Activated naive CD4-positive, alpha-beta T cell treated with anti-CD3 and anti-CD28 coated beads, Interleukin-2, amount 10 ng/mL, durations not matched to agents 7 days and 5 days (primary cell): ENCODE results near the gene FXYD2.

Experiments
- CTCF ChIA-PET: fragments of 350-600 bp; sonication (Branson Sonifier 250); formaldehyde crosslinking; loops from one replicate; lab custom pipeline; 2021; ENCODE audit warnings: antibody characterized with exemption; lab: Charles Lee
- DNase-seq: peaks from one replicate; pipeline ENCODE4 v3.0.0-alpha.2; 2020
- H3K27ac Mint-ChIP-seq: one replicate; pipeline ENCODE4 v1.8.0; 2021; ENCODE audit warnings: mild to moderate bottlenecking, moderate library complexity, mixed read lengths
- H3K27me3 Mint-ChIP-seq: one replicate; pipeline ENCODE4 v1.8.0; 2021; ENCODE audit warnings: mild to moderate bottlenecking, mixed read lengths
- H3K36me3 Mint-ChIP-seq: one replicate; pipeline ENCODE4 v1.8.0; 2021; ENCODE audit warnings: mixed read lengths
- H3K4me1 Mint-ChIP-seq: one replicate; pipeline ENCODE4 v1.8.0; 2021; ENCODE audit warnings: mixed read lengths
- H3K4me3 Mint-ChIP-seq: one replicate; pipeline ENCODE4 v1.8.0; 2021; ENCODE audit warnings: mild to moderate bottlenecking, moderate library complexity, mixed read lengths
- H3K9me3 Mint-ChIP-seq: one replicate; pipeline ENCODE4 v1.8.0; 2021; ENCODE audit warnings: mixed read lengths

The FXYD2 gene

GRCh38 chr11:117863383-117863782, 38.8 kb upstream of the FXYD2 start:
- H3K27ac Mint-ChIP-seq = no peak overlapping the region
- H3K36me3 Mint-ChIP-seq = no peaks in the 10 kb centered on the region
- CTCF ChIA-PET = interaction anchor here (1.0 kb wide), 1 partner anchor 88 kb away, joined by 3 read pairs; no protein-coding TSS in a partner anchor
- H3K4me1 Mint-ChIP-seq = peaks cover 2% of the 10 kb centered on the region
- H3K4me3 Mint-ChIP-seq = no peak overlapping the region
- no peak for DNase-seq
- peaks cover 27% of the 10 kb centered on the region for H3K27me3 Mint-ChIP-seq
- no peaks in the 10 kb centered on the region for H3K9me3 Mint-ChIP-seq

- no peak for DNase-seq
- no peaks in the 10 kb centered on the region for H3K9me3 Mint-ChIP-seq
- H3K27me3 Mint-ChIP-seq = peaks cover 27% of the 10 kb centered on the region
- no peak overlapping the region for H3K27ac Mint-ChIP-seq
- CTCF ChIA-PET = interaction anchor here (1.5 to 3.3 kb wide), 2 partner anchors 84 to 191 kb away, joined by 3 to 12 read pairs; no protein-coding TSS in a partner anchor
- H3K4me3 Mint-ChIP-seq = no peak overlapping the region
- H3K36me3 Mint-ChIP-seq = no peaks in the 10 kb centered on the region
- peaks cover 2% of the 10 kb centered on the region for H3K4me1 Mint-ChIP-seq
Measured at GRCh38 chr11:117862753-117863152, 38.2 kb upstream of the FXYD2 start.

- Mint-ChIP-seq H3K36me3 (no peaks in the 10 kb centered on the region), H3K4me3 (no peak overlapping the region), H3K27me3 (peaks cover 29% of the 10 kb centered on the region), H3K9me3 (no peaks in the 10 kb centered on the region), H3K4me1 (peaks cover 2% of the 10 kb centered on the region), H3K27ac (no peak overlapping the region)
- no peak for DNase-seq
- CTCF ChIA-PET = interaction anchor here (1.5 to 3.3 kb wide), 2 partner anchors 85 to 191 kb away, joined by 3 to 12 read pairs; no protein-coding TSS in a partner anchor
Measured at GRCh38 chr11:117862019-117862725, 37.6 kb upstream of the FXYD2 start.

GRCh38 chr11:117861151-117862018, 36.8 kb upstream of the FXYD2 start:
- no peaks in the 10 kb centered on the region for H3K36me3 Mint-ChIP-seq
- no peak overlapping the region for H3K4me3 Mint-ChIP-seq
- H3K27me3 Mint-ChIP-seq = peaks cover 31% of the 10 kb centered on the region
- H3K4me1 Mint-ChIP-seq = peaks cover 2% of the 10 kb centered on the region
- no peaks in the 10 kb centered on the region for H3K9me3 Mint-ChIP-seq
- CTCF ChIA-PET = interaction anchor here (1.0 to 3.3 kb wide), 4 partner anchors 54 to 192 kb away, joined by 3 to 12 read pairs (median 4); no protein-coding TSS in a partner anchor
- H3K27ac Mint-ChIP-seq = no peak overlapping the region
- no peak for DNase-seq

- Mint-ChIP-seq H3K9me3 (no peaks in the 10 kb centered on the region), H3K36me3 (no peaks in the 10 kb centered on the region), H3K4me3 (no peak overlapping the region), H3K4me1 (peaks cover 2% of the 10 kb centered on the region), H3K27ac (no peak overlapping the region), H3K27me3 (peaks cover 41% of the 10 kb centered on the region)
- CTCF ChIA-PET = interaction anchor here (1.0 to 3.3 kb wide), 3 partner anchors 53 to 193 kb away, joined by 3 to 12 read pairs (median 4); no protein-coding TSS in a partner anchor
- DNase-seq = no peak
Measured at GRCh38 chr11:117860139-117860538, 35.6 kb upstream of the FXYD2 start.

- Mint-ChIP-seq H3K36me3 (no peaks in the 10 kb centered on the region), H3K9me3 (no peaks in the 10 kb centered on the region), H3K27ac (no peak overlapping the region), H3K4me1 (peaks cover 2% of the 10 kb centered on the region), H3K4me3 (no peak overlapping the region), H3K27me3 (peaks cover 43% of the 10 kb centered on the region)
- no peak for DNase-seq
- CTCF ChIA-PET = interaction anchor here (3.3 kb wide), 1 partner anchor 87 kb away, joined by 12 read pairs; no protein-coding TSS in a partner anchor
Measured at GRCh38 chr11:117859488-117860112, 35.1 kb upstream of the FXYD2 start.

GRCh38 chr11:117859061-117859460, 34.5 kb upstream of the FXYD2 start:
- DNase-seq = no peak
- no peaks in the 10 kb centered on the region for H3K36me3 Mint-ChIP-seq
- peaks cover 2% of the 10 kb centered on the region for H3K4me1 Mint-ChIP-seq
- no peak overlapping the region for H3K27ac Mint-ChIP-seq
- no peak overlapping the region for H3K4me3 Mint-ChIP-seq
- CTCF ChIA-PET = no interaction called here
- peaks cover 48% of the 10 kb centered on the region for H3K27me3 Mint-ChIP-seq
- no peaks in the 10 kb centered on the region for H3K9me3 Mint-ChIP-seq

- Mint-ChIP-seq H3K36me3 (no peaks in the 10 kb centered on the region), H3K4me3 (no peak overlapping the region), H3K9me3 (peaks cover 2% of the 10 kb centered on the region), H3K4me1 (peaks cover 2% of the 10 kb centered on the region), H3K27ac (no peak overlapping the region), H3K27me3 (peaks cover 55% of the 10 kb centered on the region)
- CTCF ChIA-PET = no interaction called here
- DNase-seq = peak; percentile 12
Measured at GRCh38 chr11:117857734-117858414, 33.3 kb upstream of the FXYD2 start.

GRCh38 chr11:117855912-117856651, 31.5 kb upstream of the FXYD2 start:
- no peaks in the 10 kb centered on the region for H3K4me1 Mint-ChIP-seq
- peaks cover 59% of the 10 kb centered on the region for H3K27me3 Mint-ChIP-seq
- no peak overlapping the region for H3K27ac Mint-ChIP-seq
- H3K36me3 Mint-ChIP-seq = no peaks in the 10 kb centered on the region
- no peak overlapping the region for H3K4me3 Mint-ChIP-seq
- CTCF ChIA-PET = no interaction called here
- H3K9me3 Mint-ChIP-seq = peaks cover 2% of the 10 kb centered on the region
- no peak for DNase-seq

GRCh38 chr11:117855186-117855845, 30.8 kb upstream of the FXYD2 start:
- Mint-ChIP-seq H3K4me1 (no peaks in the 10 kb centered on the region), H3K27me3 (peaks cover 61% of the 10 kb centered on the region), H3K9me3 (peaks cover 2% of the 10 kb centered on the region), H3K27ac (no peak overlapping the region), H3K4me3 (no peak overlapping the region), H3K36me3 (no peaks in the 10 kb centered on the region)
- no peak for DNase-seq
- CTCF ChIA-PET = interaction anchor here (0.7 to 2.1 kb wide), 2 partner anchors 11 to 48 kb away, joined by 3 to 7 read pairs; no protein-coding TSS in a partner anchor

GRCh38 chr11:117852309-117852708, 27.8 kb upstream of the FXYD2 start:
- H3K4me3 Mint-ChIP-seq = no peak overlapping the region
- CTCF ChIA-PET = no interaction called here
- H3K27ac Mint-ChIP-seq = no peak overlapping the region
- DNase-seq = no peak
- H3K36me3 Mint-ChIP-seq = no peaks in the 10 kb centered on the region
- H3K9me3 Mint-ChIP-seq = peaks cover 2% of the 10 kb centered on the region
- H3K27me3 Mint-ChIP-seq = peaks cover 58% of the 10 kb centered on the region
- peaks cover 3% of the 10 kb centered on the region for H3K4me1 Mint-ChIP-seq

- Mint-ChIP-seq H3K36me3 (no peaks in the 10 kb centered on the region), H3K27ac (no peak overlapping the region), H3K27me3 (peaks cover 54% of the 10 kb centered on the region), H3K4me3 (no peak overlapping the region), H3K4me1 (peaks cover 3% of the 10 kb centered on the region), H3K9me3 (peaks cover 2% of the 10 kb centered on the region)
- CTCF ChIA-PET = interaction anchor here (0.7 kb wide), 1 partner anchor 95 kb away, joined by 4 read pairs; no protein-coding TSS in a partner anchor
- no peak for DNase-seq
Measured at GRCh38 chr11:117851852-117852251, 27.3 kb upstream of the FXYD2 start.
